Anterior cingulate cortex (tissue), 58 donors: ENCODE data around the gene GJD3.

Source experiments
- DNase-seq, 58 donors: peaks; one replicate each; lab custom pipeline; 2025; lab: John Stamatoyannopoulos, UW

Gene GJD3

GRCh38 chr17:40354221-40355122 is 10.1 kb downstream of the GJD3 start:
- DNase-seq, result no peak

DNA sequence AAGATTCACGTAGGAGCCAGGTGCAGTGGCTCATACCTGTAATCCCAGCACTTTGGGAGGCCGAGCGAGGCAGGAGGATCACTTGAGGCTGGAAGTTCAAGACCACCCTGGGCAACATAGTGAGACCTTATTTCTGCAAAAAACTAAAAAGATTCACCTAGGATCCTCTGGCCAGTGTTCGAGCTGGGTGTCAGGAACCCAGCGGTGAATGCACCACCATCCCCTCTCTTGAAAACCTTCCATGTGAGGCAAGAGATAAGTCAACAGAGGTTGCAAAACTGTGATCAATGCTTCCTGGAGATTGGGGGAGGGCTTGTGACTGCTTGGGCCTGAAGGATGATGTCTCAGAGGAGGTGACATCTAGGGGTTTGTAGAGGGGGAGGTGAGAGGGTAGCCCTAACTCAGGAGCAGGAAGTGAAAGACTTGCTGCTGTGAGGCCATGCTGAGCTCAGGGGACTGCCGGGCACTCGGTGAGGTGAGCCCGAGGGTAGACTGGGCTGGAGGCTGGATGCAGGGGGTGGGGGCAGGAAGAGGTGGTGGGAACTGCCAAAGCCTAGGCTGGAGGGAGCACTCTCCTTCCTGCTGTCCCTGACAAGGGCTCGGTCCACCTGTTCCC is 11.7 kb downstream of the GJD3 start:
- DNase-seq, result no peak

DNA sequence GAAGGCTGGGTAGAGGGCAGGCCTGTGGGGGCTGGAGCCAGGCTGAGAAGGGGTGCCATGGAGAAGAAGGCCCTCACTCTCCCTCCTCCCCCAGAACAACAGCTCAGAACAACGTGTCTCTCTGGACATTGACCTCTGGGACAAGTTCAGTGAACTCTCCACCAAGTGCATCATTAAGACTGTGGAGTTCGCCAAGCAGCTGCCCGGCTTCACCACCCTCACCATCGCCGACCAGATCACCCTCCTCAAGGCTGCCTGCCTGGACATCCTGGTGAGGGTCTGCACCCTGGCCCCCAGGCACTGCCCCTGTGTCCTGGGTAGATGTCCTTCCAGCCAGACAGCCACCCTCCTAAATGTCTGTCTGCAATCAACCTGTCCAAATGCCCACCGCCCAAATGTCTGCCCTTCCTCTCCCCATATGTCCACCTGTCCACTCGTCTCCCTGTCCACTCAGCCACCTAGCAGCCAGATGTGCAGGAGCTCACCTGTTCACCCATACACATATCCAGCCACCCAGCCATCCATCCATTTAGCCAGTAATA is 12.2 kb downstream of the GJD3 start:
- DNase-seq, result no peak

DNA sequence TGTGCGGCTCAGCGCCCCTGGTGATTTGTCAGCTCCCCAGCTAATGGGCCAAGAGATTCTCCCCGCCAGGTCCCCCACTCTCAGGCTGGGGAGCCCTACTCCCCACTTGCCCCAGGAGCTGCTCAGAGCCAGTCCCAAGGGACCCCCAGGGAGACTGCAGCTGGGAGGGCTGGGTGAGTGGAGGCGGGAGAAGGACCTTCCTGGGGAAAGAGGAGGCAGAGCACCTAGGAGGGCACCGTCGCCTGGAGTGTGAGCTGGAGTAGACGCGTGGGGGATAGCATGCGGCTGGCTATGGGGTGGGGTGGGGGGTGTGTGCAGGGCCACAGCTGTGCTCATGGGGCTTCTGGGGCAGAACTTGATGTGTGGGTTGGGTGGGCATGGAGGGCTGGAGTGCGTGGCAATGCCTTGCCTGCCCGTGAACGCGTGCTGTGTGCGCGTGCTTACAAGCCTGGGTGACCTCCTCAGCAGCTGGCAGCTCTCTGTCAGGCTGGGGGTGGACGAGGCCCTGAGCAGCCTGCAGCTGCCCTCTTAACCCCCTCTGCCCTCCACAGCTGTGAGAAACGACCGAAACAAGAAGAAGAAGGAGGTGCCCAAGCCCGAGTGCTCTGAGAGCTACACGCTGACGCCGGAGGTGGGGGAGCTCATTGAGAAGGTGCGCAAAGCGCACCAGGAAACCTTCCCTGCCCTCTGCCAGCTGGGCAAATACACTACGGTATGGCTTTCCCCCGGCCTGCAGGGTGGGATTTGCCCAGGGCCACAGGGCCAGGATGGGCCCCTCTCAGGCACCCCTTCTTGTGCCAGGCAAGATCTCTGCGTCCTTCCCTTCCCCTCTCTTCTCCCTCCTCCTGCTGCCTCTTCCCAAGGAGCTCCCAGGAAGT is 12.9 kb downstream of the GJD3 start:
- DNase-seq, result peak in 1 of 58 donors; percentile 51

DNA sequence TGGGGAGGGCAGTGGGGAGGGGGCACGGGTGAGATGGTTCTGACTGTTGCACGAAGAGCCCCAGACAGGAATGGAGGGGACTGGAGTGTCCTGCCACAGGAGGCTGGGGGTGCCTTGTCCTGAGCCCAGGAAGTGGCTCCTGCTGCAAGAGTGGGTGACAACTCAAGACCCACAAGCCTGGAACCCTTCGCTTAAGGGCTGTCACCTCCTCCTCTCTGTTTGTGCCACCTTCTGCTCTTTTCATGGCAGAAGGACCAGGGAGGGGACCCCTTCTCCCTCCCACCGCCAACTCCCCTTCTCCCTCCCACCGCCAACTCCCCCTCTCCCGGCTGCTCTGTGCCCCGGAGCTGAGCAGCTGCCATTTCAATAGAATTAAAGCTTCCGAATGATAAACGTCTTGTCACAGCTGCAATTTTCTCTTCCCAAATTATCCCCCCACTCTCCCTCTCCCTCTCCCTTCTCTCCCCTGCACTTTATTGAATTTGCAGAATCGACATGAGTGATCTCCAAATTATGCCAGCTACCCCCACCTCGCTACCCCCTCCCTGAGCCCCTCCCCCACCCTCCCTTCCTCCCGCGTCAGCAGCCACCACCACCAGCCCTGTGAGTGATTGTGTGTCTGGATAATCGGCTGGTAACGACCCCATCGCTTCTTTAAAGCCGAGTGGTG is 13.7 kb downstream of the GJD3 start:
- DNase-seq, result peak in 1 of 58 donors; percentile 39

DNA sequence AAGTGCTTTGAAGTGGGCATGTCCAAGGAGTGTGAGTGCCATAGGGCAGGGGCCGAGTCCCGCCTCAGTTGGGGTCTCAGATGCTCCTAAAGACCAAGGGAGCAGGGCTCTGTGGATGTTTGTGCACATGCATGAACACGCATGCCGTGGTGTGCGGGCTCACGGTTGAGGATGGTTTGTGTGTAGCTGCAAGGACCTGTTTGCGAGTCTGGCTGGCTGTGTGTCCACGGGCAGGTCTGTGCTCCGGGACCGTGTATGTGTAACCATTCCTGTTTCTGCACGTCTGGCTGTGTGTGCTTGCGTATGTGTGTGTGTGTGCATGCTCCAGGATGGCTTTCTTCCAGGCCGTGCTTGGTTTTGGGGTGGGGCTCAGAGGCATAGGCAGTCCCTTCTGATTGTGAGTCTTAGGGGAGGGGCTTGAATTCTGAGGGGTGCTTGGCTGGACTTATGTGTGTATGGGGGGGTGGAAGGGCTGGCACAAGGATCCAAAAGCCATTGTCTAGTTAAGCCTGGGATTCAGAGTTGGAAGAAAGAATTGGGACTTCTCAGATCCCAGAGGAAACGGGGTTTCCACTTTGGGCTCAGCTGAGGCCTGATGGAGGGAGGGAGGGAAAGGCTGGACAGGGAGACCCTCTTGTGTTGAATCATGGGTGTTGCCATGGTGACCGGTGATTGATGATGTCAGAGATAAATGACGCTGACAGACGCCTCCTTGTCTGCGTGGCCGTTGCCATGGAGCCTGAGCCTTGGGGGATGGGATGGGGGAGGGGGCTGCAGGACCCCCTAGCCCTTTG is 14.4 kb downstream of the GJD3 start:
- DNase-seq, result peak in 3 of 58 donors; percentile 20 to 55 (median 36)

- no peak for DNase-seq
Observed at GRCh38 chr17:40349477-40349894, 15.1 kb downstream of the GJD3 start.

GRCh38 chr17:40348562-40349476 is 15.7 kb downstream of the GJD3 start:
- DNase-seq, result peak in 56 of 58 donors; percentile 23 to 91 (median 72)

GRCh38 chr17:40348136-40348504 is 16.4 kb downstream of the GJD3 start:
- no peak for DNase-seq

- peak in 29 of 58 donors; percentile 16 to 81 (median 54) for DNase-seq
Observed at GRCh38 chr17:40347319-40348135, 17.0 kb downstream of the GJD3 start.

- peak in 2 of 58 donors; percentile 14 to 40 for DNase-seq
Observed at GRCh38 chr17:40346765-40347158, 17.8 kb downstream of the GJD3 start.

DNA sequence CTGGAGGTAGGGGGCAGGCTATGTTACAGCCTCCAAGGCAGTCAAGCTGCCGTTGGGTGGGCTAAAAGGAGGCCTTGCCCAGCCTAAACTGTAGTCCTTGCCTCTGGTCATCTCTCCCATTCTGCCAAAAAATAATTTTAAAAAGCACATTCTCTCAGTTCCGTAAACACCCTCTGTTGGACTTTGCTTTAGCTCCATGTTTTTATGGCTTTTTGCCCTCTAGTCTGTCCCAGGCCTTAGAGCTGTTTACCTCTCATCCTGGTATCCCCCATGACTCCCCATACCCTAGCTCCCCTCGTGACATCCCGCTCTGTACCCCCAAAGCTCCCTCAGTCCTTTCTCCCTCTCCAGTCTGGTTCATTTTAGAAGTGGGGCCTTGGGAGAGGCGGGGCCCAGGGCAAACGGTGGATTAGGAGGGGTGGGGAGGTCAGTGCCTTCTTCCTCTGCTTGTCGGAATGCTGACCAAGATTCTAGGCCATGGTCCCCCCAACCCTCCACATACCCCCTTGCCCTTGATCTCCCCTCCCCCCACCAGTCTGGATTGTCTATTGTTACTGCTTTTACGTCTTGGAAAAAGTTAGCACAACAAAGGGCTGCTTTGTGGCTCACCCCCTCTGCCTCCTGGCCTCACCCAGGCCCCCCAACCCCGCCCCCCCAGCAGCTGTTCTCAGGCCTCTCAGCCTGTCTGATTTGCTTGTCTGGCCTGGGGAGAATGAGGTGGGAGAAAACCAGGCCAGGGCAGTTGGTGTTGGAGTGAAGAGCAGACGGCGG is 18.4 kb downstream of the GJD3 start:
- peak in 8 of 58 donors; percentile 22 to 39 (median 30) for DNase-seq

- DNase-seq, result peak in 38 of 58 donors; percentile 12 to 86 (median 45)
Observed at GRCh38 chr17:40345161-40345993, 19.2 kb downstream of the GJD3 start.

GRCh38 chr17:40344421-40345160 is 19.9 kb downstream of the GJD3 start:
- no peak for DNase-seq
